ENCODE measurements around the gene CD59.

DNA sequence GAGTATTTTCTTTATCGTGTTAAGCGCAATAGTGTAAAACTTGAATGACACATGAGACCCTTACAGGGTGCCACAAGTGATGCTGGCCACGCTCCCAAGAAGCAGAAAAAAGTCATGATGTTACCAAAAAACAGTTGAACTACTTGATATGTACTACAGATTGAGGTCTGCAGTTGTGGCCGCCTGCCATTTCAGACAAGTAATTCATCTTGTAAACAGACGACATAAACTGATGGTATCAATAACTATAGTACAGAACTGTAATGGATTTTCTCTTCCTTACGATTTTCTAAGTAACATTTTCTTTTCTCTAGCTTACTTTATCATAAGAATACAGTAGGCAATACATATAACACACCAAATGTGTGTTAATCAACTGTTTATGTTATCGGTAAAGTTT lies 5.5 kb downstream of the CD59 start:
- TF ChIP-seq SP4 (CRISPR knock-in tag; IDR thresholded peaks at IDR 0.05) (no peak), ZNF24 (IDR thresholded peaks at IDR 0.05) (no peak), NONO (IDR thresholded peaks at IDR 0.05) (no peak), NONO (CRISPR knock-in tag; conservative IDR thresholded peaks at IDR 0.05) (no peak)

Measured in HepG2 (cell line).